GM23338 (cell line): ENCODE measurements around the gene CCNB1IP1. TPM values are rescaled to one million over a fixed set of nuclear protein-coding genes. Genes with fewer than 3 reads are reported as not detected.

ENCODE experiments used
- ATAC-seq: fragments of 200-7000 bp; cut with Tn5 transposase; 3 replicates; pipeline ENCODE4 v1.9.1; 2020
- DNase-seq: peaks from one replicate; pipeline ENCODE4 v3.0.0-alpha.2; 2015; ENCODE audit warnings: low spot score
- H2AFZ ChIP-seq: fragments of 200-600 bp; sonication (generic); 2 replicates; pipeline ENCODE4 v1.8.0; 2016; ENCODE audit warnings: antibody characterized with exemption, mild to moderate bottlenecking, moderate library complexity
- H3F3A ChIP-seq: fragments of 200-600 bp; sonication (generic); replicated peaks from 2 replicates; pipeline ENCODE4 v1.8.0; 2017; ENCODE audit warnings: antibody characterized with exemption, mixed run types, low read depth
- H3K27ac ChIP-seq: fragments of 200-600 bp; sonication (generic); 2 replicates; pipeline ENCODE4 v1.6.1; 2016; ENCODE audit warnings: low read depth
- H3K27me3 ChIP-seq: fragments of 200-600 bp; sonication (generic); 2 replicates; pipeline ENCODE4 v1.8.0; 2016; ENCODE audit warnings: mild to moderate bottlenecking, mixed run types, moderate library complexity; ENCODE audit not compliant: insufficient read depth
- H3K36me3 ChIP-seq: fragments of 200-600 bp; sonication (generic); 2 replicates; pipeline ENCODE4 v1.8.0; 2016; ENCODE audit warnings: mild to moderate bottlenecking; ENCODE audit not compliant: insufficient read depth
- H3K4me1 ChIP-seq: fragments of 200-600 bp; sonication (generic); 2 replicates; pipeline ENCODE4 v1.8.0; 2016; ENCODE audit warnings: mild to moderate bottlenecking, moderate library complexity; ENCODE audit not compliant: insufficient read depth
- H3K4me2 ChIP-seq: fragments of 200-600 bp; sonication (generic); 2 replicates; pipeline ENCODE4 v1.7.1; 2017; ENCODE audit warnings: mixed run types
- H3K4me3 ChIP-seq: fragments of 200-600 bp; sonication (generic); 2 replicates; pipeline ENCODE4 v1.6.1; 2016; ENCODE audit warnings: mixed run types
- H3K79me2 ChIP-seq: fragments of 200-600 bp; sonication (generic); replicated peaks from 2 replicates; pipeline ENCODE4 v1.8.0; 2017; ENCODE audit warnings: mild to moderate bottlenecking; ENCODE audit not compliant: insufficient read depth
- H3K9me2 ChIP-seq: fragments of 200-600 bp; sonication (generic); 2 replicates; pipeline ENCODE4 v1.8.0; 2017; ENCODE audit not compliant: insufficient read depth
- H4K20me1 ChIP-seq: fragments of 200-600 bp; sonication (generic); replicated peaks from 2 replicates; pipeline ENCODE4 v1.8.0; 2017; ENCODE audit warnings: mild to moderate bottlenecking; ENCODE audit not compliant: insufficient read depth
- H3K27ac Mint-ChIP-seq: 2 replicates; pipeline ENCODE4 v1.8.0; 2020; ENCODE audit warnings: inconsistent platforms, mild to moderate bottlenecking, moderate library complexity, mixed read lengths
- H3K27me3 Mint-ChIP-seq: 3 replicates; pipeline ENCODE4 v1.8.0; 2022; ENCODE audit warnings: low read depth, mild to moderate bottlenecking, moderate library complexity, mixed read lengths, inconsistent platforms; ENCODE audit not compliant: insufficient read depth, poor library complexity
- H3K36me3 Mint-ChIP-seq: 3 replicates; pipeline ENCODE4 v1.8.0; 2021; ENCODE audit warnings: low read depth, mild to moderate bottlenecking, inconsistent platforms, moderate library complexity, mixed read lengths
- H3K4me1 Mint-ChIP-seq: 3 replicates; pipeline ENCODE4 v1.8.0; 2020; ENCODE audit warnings: mild to moderate bottlenecking, inconsistent platforms, mixed read lengths
- H3K4me3 Mint-ChIP-seq: 3 replicates; pipeline ENCODE4 v1.8.0; 2021; ENCODE audit warnings: moderate library complexity, mild to moderate bottlenecking, inconsistent platforms, mixed read lengths
- H3K9me3 Mint-ChIP-seq: 3 replicates; pipeline ENCODE4 v1.8.0; 2020; ENCODE audit warnings: moderate library complexity, mild to moderate bottlenecking, inconsistent platforms, mixed read lengths
- CREB1 ChIP-seq: fragments of 250-450 bp; sonication (Bioruptor Pico); IDR thresholded peaks from 2 replicates; pipeline ENCODE4 v1.5.0; 2020; ENCODE audit warnings: low read depth, mild to moderate bottlenecking, moderate library complexity
- CTCF ChIP-seq, 2 experiments: fragments of 200-600 bp in 1 of 2; sonication (generic) in 1 of 2; conservative IDR thresholded peaks; 2 replicates each; pipeline versions ENCODE4 v1.5.1 to v1.6.1; 2016 to 2017; ENCODE audit warnings: antibody characterized with exemption in 2 of 2, low read depth in 2 of 2, mild to moderate bottlenecking in 2 of 2, moderate library complexity in 1 of 2
- EZH2 ChIP-seq: fragments of 200-600 bp; sonication (generic); IDR thresholded peaks from one replicate; pipeline ENCODE4 v1.8.0; 2017; ENCODE audit warnings: antibody characterized with exemption, mild to moderate bottlenecking, low read depth; ENCODE audit not compliant: unreplicated experiment
- EZH2phosphoT487 ChIP-seq: fragments of 200-600 bp; sonication (generic); IDR thresholded peaks from one replicate; pipeline ENCODE4 v1.8.1; 2018; ENCODE audit warnings: antibody characterized with exemption; ENCODE audit not compliant: unreplicated experiment
- JUNB ChIP-seq: IDR thresholded peaks from one replicate; pipeline ENCODE4 v1.6.1; 2016; ENCODE audit warnings: antibody characterized with exemption; ENCODE audit not compliant: unreplicated experiment
- POLR2AphosphoS5 ChIP-seq: IDR thresholded peaks from 2 replicates; pipeline ENCODE4 v1.6.1; 2016; ENCODE audit warnings: antibody characterized with exemption, low read depth
- REST ChIP-seq: IDR thresholded peaks from one replicate; pipeline ENCODE4 v1.6.1; 2018; ENCODE audit warnings: antibody characterized with exemption; ENCODE audit not compliant: unreplicated experiment
- ZNF114 ChIP-seq: fragments of 250-450 bp; sonication (Bioruptor Pico); IDR thresholded peaks from 2 replicates; pipeline ENCODE4 v1.5.0; 2020; ENCODE audit warnings: mild to moderate bottlenecking, moderate library complexity
- ZNF331 ChIP-seq: fragments of 250-450 bp; sonication (Bioruptor Pico); IDR thresholded peaks from 2 replicates; pipeline ENCODE4 v1.5.0; 2020; ENCODE audit warnings: low read depth, mild to moderate bottlenecking, moderate library complexity
- ZNF462 ChIP-seq: fragments of 250-450 bp; sonication (Bioruptor Pico); IDR thresholded peaks from 2 replicates; pipeline ENCODE4 v1.5.0; 2020; ENCODE audit warnings: mild to moderate bottlenecking, moderate library complexity
- polyA plus RNA-seq: library from polyadenylated mRNA; unstranded; fragments of >200 nt; fragmentation: Nextera tagmentation; extraction: Ambion mirVana; gene quantifications from 2 replicates; pipeline ENCODE4 v1.2.1, GENCODE V29; 2016
- total RNA-seq: library from RNA; depleted of rRNA; stranded (reverse); fragments of >200 nt; shearing (Covaris generic); gene quantifications from 2 replicates; pipeline ENCODE4 v1.2.3, GENCODE V29; 2014
- TF ChIP-seq, protein P1 (sequence below): IDR thresholded peaks from 2 replicates; pipeline ENCODE4 v1.6.1; 2016; ENCODE audit warnings: antibody characterized with exemption

CCNB1IP1 gene
- total and polyA plus RNA-seq, 2 experiments from 2014 or later = 108 to 254 TPM

- no peak for TF ChIP-seq ZNF331 (CRISPR knock-in tag)
- TF ChIP-seq ZNF114 (CRISPR knock-in tag) = no peak
These were observed 27.0 kb downstream of the CCNB1IP1 start (continued) for GRCh38 chr14:20306079-20306423.

DNA sequence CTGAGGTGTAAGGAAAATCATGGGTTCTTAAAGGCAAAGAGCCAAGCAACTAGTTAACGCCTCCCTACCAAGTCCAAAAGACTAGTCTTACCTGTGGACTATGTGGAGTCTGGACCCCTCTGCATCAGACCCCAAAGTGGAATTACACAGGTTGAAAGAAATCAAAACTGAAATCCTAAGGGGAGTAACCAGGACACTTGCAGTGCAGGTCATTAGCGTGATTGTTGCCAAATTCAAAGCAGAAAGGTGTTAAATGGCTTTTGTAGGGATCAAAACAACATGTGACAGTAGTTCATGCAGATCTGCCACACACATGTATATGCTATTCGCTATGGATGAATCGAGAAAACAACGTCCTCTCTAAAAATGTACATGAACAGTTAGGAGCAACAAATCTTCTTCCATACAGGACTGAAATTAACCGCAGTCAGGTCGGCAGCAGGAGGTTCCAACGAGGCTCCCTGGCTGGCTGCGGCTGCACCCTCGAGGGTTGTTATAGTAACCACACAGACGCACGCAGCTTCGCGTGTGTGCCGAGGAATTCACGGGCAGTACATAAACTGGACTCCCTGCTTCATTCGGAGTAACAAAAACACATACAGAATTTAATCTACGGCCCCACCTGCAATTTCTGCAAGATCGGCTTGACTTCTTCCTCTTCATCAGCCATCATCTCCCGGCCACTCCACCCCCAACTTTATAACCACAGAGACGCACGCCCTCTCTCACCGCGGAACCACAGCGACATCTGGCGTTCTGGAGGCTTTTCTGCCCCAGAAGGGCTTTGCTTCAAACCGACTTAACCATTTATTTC lies 27.6 kb downstream of the CCNB1IP1 start, which contains the start of gene TTC5:
TSS of gene TTC5 (minus strand) at position 687 of the 814 bp plus-strand sequence. CDS start at position 673, 14 bp downstream.
- peaks cover 8% of the 10 kb centered on the region for H3K9me3 Mint-ChIP-seq
- peak within 1 kb of the TSS; percentile 19 for H2AFZ ChIP-seq
- TF ChIP-seq, protein P1, sequence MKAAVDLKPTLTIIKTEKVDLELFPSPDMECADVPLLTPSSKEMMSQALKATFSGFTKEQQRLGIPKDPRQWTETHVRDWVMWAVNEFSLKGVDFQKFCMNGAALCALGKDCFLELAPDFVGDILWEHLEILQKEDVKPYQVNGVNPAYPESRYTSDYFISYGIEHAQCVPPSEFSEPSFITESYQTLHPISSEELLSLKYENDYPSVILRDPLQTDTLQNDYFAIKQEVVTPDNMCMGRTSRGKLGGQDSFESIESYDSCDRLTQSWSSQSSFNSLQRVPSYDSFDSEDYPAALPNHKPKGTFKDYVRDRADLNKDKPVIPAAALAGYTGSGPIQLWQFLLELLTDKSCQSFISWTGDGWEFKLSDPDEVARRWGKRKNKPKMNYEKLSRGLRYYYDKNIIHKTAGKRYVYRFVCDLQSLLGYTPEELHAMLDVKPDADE = no peak
- no peak for TF ChIP-seq JUNB
- TF ChIP-seq CREB1 = no peak
- TF ChIP-seq CTCF (conservative IDR thresholded peaks at IDR 0.05; ENCODE audit: low read depth in 2 of 2) = peak; percentile 75 to 96
- TF ChIP-seq EZH2 = no peak
- no peak for TF ChIP-seq REST
- TF ChIP-seq POLR2AphosphoS5 = peak; percentile 46; the same call in 1 of the 2 replicates
- no peak for TF ChIP-seq ZNF462 (CRISPR knock-in tag)
- no peak for TF ChIP-seq EZH2phosphoT487
- TF ChIP-seq ZNF331 (CRISPR knock-in tag) = no peak

More for the DNA sequence above, 27.6 kb downstream of the CCNB1IP1 start, which contains the start of gene TTC5:
- H3K4me3 Mint-ChIP-seq = peak within 1 kb of the TSS; percentile 87
- peaks cover 7% of the 10 kb centered on the region for H3K27me3 Mint-ChIP-seq
- Histone ChIP-seq H3K9me2 (no peaks in the 10 kb centered on the region), H3K4me2 (peak within 1 kb of the TSS; percentile 85), H3K36me3 (peaks cover 6% of the 10 kb centered on the region; the same call in 1 of the 2 replicates), H3F3A (no peaks in the 10 kb centered on the region), H3K4me1 (peaks cover 7% of the 10 kb centered on the region; the same call in 1 of the 2 replicates), H3K79me2 (peaks cover 31% of the 10 kb centered on the region), H4K20me1 (peaks cover 4% of the 10 kb centered on the region; the same call in 1 of the 2 replicates), H3K27me3 (no peaks in the 10 kb centered on the region), H3K27ac (no peak within 1 kb of the TSS), H3K4me3 (peak within 1 kb of the TSS; percentile 63)
- peaks cover 3% of the 10 kb centered on the region; the same call in 2 of the 3 replicates for H3K4me1 Mint-ChIP-seq
- H3K27ac Mint-ChIP-seq = peak within 1 kb of the TSS; percentile 28
- peak; percentile 92 for ATAC-seq
- H3K36me3 Mint-ChIP-seq = peaks cover 13% of the 10 kb centered on the region
- peak; percentile 91 for DNase-seq
